Ishikawa (cell line): ENCODE measurements around the gene ZBTB7C.

ENCODE experiments used
- CEBPB ChIP-seq: IDR thresholded peaks from 2 replicates; pipeline ENCODE4 v1.6.1; 2012
- EP300 ChIP-seq: IDR thresholded peaks from 2 replicates; pipeline ENCODE4 v1.6.1; 2012; ENCODE audit warnings: borderline replicate concordance
- NFIC ChIP-seq: IDR thresholded peaks from 2 replicates; pipeline ENCODE4 v1.6.1; 2012
- RAD21 ChIP-seq: IDR thresholded peaks from 2 replicates; pipeline ENCODE4 v1.6.1; 2012; ENCODE audit warnings: low read depth
- TCF12 ChIP-seq: IDR thresholded peaks from 2 replicates; pipeline ENCODE4 v1.6.1; 2012; ENCODE audit warnings: low read depth
- TEAD4 ChIP-seq: IDR thresholded peaks from 2 replicates; pipeline ENCODE4 v1.6.1; 2012
- YY1 ChIP-seq: IDR thresholded peaks from 2 replicates; pipeline ENCODE4 v1.6.1; 2012; ENCODE audit warnings: low read depth
- TF ChIP-seq, protein P1 (sequence below): IDR thresholded peaks from 2 replicates; pipeline ENCODE4 v1.6.1; 2012

DNA sequence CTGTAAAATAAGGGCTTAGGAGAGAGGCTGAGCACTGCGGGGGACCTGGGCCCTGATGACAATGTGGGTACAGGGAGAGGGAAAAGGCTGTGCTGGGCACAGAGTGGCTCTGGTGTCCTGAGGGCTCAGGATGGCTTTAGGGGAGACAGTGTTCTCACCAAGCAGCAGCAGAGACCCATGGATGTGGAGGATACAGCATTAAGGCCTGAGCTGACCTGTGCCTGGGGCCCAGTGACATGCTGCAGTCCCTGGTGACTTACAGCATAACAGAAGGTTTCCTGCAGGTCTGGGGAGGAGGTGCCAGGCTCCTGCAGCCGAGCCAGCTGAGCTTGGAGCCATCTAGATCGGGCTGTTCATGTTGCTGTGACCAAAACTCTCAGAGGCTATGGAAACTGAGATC lies 287.4 kb downstream of the ZBTB7C start:
- TF ChIP-seq NFIC = no peak
- no peak for TF ChIP-seq CEBPB
- no peak for TF ChIP-seq EP300
- TF ChIP-seq TEAD4 = no peak
- TF ChIP-seq TCF12 = no peak
- TF ChIP-seq, protein P1, sequence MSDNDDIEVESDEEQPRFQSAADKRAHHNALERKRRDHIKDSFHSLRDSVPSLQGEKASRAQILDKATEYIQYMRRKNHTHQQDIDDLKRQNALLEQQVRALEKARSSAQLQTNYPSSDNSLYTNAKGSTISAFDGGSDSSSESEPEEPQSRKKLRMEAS = no peak
- TF ChIP-seq YY1 = no peak
- no peak for TF ChIP-seq RAD21
